Fibroblast of lung (primary cell): Measurements from ENCODE around the gene LRRC17. TPM values are rescaled to one million over a fixed set of nuclear protein-coding genes. Genes with fewer than 3 reads are reported as not detected.

ENCODE experiments used
- DNase-seq, 2 donors: peaks; one replicate each; pipeline versions ENCODE4 v3.0.0 to v3.0.0-alpha.2; 2010; ENCODE audit warnings: low read depth in 2 of 2
- H2AFZ ChIP-seq: 2 replicates; pipeline ENCODE4 v1.5.1; 2012; ENCODE audit warnings: low read length, control low read depth, inconsistent platforms
- H3K27ac ChIP-seq: 2 replicates; pipeline ENCODE4 v1.5.1; 2011; ENCODE audit warnings: low read length, control low read depth; ENCODE audit not compliant: insufficient read depth
- H3K27me3 ChIP-seq: 2 replicates; pipeline ENCODE4 v1.5.1; 2011; ENCODE audit warnings: mild to moderate bottlenecking, low read length; ENCODE audit not compliant: control insufficient read depth, insufficient read depth
- H3K36me3 ChIP-seq: 2 replicates; pipeline ENCODE4 v1.5.1; 2011; ENCODE audit warnings: low read length; ENCODE audit not compliant: control insufficient read depth, insufficient read depth
- H3K4me1 ChIP-seq: 2 replicates; pipeline ENCODE4 v1.5.1; 2011; ENCODE audit warnings: low read length; ENCODE audit not compliant: control insufficient read depth, insufficient read depth; ENCODE audit errors: extremely low read depth
- H3K4me2 ChIP-seq: 2 replicates; pipeline ENCODE4 v1.5.1; 2011; ENCODE audit warnings: low read length, control low read depth; ENCODE audit not compliant: insufficient read depth; ENCODE audit errors: extremely low read depth
- H3K4me3 ChIP-seq, 4 experiments: fragments of 200-600 bp in 1 of 4; sonication (generic) in 1 of 4; replicated peaks in 1 of 4; 2 replicates each; pipeline ENCODE4 v1.5.1; 2011 to 2016; ENCODE audit warnings: low read length in 4 of 4, low read depth in 3 of 4, mild to moderate bottlenecking in 3 of 4, control low read depth in 2 of 4, inconsistent platforms in 1 of 4, mixed read lengths in 1 of 4; ENCODE audit not compliant: insufficient read depth in 1 of 4; ENCODE audit errors: control extremely low read depth in 1 of 4
- H3K79me2 ChIP-seq: 2 replicates; pipeline ENCODE4 v1.5.1; 2012; ENCODE audit warnings: mild to moderate bottlenecking, low read length, inconsistent platforms; ENCODE audit not compliant: control insufficient read depth, insufficient read depth
- H3K9ac ChIP-seq: 2 replicates; pipeline ENCODE4 v1.5.1; 2011; ENCODE audit warnings: mild to moderate bottlenecking, low read length, control low read depth; ENCODE audit not compliant: insufficient read depth
- H3K9me3 ChIP-seq: 2 replicates; pipeline ENCODE4 v1.5.1; 2012; ENCODE audit warnings: low read depth, low read length; ENCODE audit not compliant: control insufficient read depth, insufficient read depth
- H4K20me1 ChIP-seq: 2 replicates; pipeline ENCODE4 v1.5.1; 2011; ENCODE audit warnings: low read length; ENCODE audit not compliant: control insufficient read depth, insufficient read depth; ENCODE audit errors: extremely low read depth
- EZH2 ChIP-seq: IDR thresholded peaks from 2 replicates; pipeline ENCODE4 v1.5.1; 2012; ENCODE audit warnings: low read length, control low read depth, mild to moderate bottlenecking; ENCODE audit errors: missing control alignments
- polyA plus RNA-seq, 2 donors: library from polyadenylated mRNA; depleted of rRNA in 1 of 2; stranded (reverse) in 1 of 2; unstranded in 1 of 2; fragments of >200 nt; gene quantifications; 2 replicates each; pipeline ENCODE4 v1.2.1, GENCODE V29; 2011 to 2012; ENCODE audit warnings: missing spikeins in 1 of 2
- total RNA-seq: library from RNA; depleted of rRNA; stranded (reverse); fragments of >200 nt; gene quantifications from 2 replicates; pipeline ENCODE4 v1.2.1, GENCODE V29; 2014
- TF ChIP-seq, protein P1 (sequence below), 2 donors: IDR thresholded peaks in 1 of 2; conservative IDR thresholded peaks in 1 of 2; 1 replicate in 1 of 2; 2 replicates in 1 of 2; pipeline ENCODE4 v1.5.1; 2011 to 2012; ENCODE audit warnings: low read length in 2 of 2, control low read depth in 1 of 2, inconsistent platforms in 1 of 2, low read depth in 1 of 2, mild to moderate bottlenecking in 1 of 2

LRRC17 gene
- total and polyA plus RNA-seq, 2 donors (not counting 1 experiment from before 2014, with no cell fraction given) = 12.6 to 31.5 TPM

DNA sequence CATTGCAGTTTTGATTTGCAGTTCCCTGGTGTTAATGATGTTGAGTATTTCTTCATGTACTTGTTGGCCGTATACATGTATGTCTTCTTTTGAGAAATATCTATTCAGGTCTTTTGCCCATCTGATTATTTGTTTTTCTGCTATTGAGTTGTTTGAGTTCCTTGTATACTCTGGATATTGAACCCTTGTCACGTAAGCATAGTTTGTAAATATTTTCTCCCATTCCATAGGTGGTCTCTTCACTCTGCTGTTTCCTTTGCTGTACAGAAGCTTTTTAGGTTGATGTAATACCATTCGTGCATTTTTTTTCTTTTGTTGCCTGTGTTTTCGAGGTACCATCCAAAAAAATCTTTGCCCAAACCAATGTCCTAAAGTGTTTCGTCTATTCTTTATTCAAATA is 43.6 kb upstream of the LRRC17 start:
- no peak overlapping the region for H3K4me2 ChIP-seq
- no peak overlapping the region for H3K27ac ChIP-seq
- peaks cover 18% of the 10 kb centered on the region for H3K4me1 ChIP-seq
- H2AFZ ChIP-seq = no peak overlapping the region
- no peaks in the 10 kb centered on the region for H3K79me2 ChIP-seq
- no peaks in the 10 kb centered on the region for H3K9me3 ChIP-seq
- no peak for DNase-seq
- no peak overlapping the region for H3K9ac ChIP-seq
- H3K36me3 ChIP-seq = no peaks in the 10 kb centered on the region
- no peak overlapping the region for H3K4me3 ChIP-seq
- no peak for TF ChIP-seq EZH2
- TF ChIP-seq, protein P1, sequence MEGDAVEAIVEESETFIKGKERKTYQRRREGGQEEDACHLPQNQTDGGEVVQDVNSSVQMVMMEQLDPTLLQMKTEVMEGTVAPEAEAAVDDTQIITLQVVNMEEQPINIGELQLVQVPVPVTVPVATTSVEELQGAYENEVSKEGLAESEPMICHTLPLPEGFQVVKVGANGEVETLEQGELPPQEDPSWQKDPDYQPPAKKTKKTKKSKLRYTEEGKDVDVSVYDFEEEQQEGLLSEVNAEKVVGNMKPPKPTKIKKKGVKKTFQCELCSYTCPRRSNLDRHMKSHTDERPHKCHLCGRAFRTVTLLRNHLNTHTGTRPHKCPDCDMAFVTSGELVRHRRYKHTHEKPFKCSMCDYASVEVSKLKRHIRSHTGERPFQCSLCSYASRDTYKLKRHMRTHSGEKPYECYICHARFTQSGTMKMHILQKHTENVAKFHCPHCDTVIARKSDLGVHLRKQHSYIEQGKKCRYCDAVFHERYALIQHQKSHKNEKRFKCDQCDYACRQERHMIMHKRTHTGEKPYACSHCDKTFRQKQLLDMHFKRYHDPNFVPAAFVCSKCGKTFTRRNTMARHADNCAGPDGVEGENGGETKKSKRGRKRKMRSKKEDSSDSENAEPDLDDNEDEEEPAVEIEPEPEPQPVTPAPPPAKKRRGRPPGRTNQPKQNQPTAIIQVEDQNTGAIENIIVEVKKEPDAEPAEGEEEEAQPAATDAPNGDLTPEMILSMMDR (conservative IDR thresholded peaks at IDR 0.05 in 1 of 2, IDR thresholded peaks at IDR 0.05 in 1 of 2; ENCODE audit: low read depth in 1 of 2, low read length in 2 of 2) = no peak
- H4K20me1 ChIP-seq = no peaks in the 10 kb centered on the region
- H3K27me3 ChIP-seq = no peaks in the 10 kb centered on the region

DNA sequence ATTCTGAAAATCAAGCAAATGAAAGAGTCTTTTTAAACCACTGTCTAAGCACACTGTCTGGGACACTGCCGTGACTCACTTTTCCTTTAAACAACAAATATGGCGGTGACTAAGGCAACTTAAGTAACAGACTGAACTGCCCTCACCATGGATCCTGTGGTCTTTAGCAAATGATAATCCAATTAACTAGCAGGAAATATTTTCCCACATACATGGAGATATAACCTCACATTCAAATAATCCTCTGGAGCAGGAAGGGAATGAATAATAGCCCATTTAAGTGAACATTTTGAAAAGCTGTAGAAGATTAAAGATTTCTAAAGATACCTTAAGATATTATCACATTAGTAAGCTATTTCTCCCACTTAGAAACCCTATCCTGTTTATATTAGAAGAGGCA is 40.3 kb upstream of the LRRC17 start:
- H2AFZ ChIP-seq = no peak overlapping the region
- peaks cover 35% of the 10 kb centered on the region for H3K4me1 ChIP-seq
- H3K9me3 ChIP-seq = no peaks in the 10 kb centered on the region
- TF ChIP-seq, protein P1 (conservative IDR thresholded peaks at IDR 0.05 in 1 of 2, IDR thresholded peaks at IDR 0.05 in 1 of 2; ENCODE audit: low read depth in 1 of 2, low read length in 2 of 2) = no peak
- no peak for TF ChIP-seq EZH2
- DNase-seq = peak; percentile 81 to 100
- H4K20me1 ChIP-seq = no peaks in the 10 kb centered on the region
- no peak overlapping the region for H3K9ac ChIP-seq
- no peaks in the 10 kb centered on the region for H3K79me2 ChIP-seq
- H3K4me2 ChIP-seq = no peak overlapping the region
- peak overlapping the region; percentile 78 for H3K27ac ChIP-seq
- H3K27me3 ChIP-seq = no peaks in the 10 kb centered on the region
- no peak overlapping the region for H3K4me3 ChIP-seq
- no peaks in the 10 kb centered on the region for H3K36me3 ChIP-seq

DNA sequence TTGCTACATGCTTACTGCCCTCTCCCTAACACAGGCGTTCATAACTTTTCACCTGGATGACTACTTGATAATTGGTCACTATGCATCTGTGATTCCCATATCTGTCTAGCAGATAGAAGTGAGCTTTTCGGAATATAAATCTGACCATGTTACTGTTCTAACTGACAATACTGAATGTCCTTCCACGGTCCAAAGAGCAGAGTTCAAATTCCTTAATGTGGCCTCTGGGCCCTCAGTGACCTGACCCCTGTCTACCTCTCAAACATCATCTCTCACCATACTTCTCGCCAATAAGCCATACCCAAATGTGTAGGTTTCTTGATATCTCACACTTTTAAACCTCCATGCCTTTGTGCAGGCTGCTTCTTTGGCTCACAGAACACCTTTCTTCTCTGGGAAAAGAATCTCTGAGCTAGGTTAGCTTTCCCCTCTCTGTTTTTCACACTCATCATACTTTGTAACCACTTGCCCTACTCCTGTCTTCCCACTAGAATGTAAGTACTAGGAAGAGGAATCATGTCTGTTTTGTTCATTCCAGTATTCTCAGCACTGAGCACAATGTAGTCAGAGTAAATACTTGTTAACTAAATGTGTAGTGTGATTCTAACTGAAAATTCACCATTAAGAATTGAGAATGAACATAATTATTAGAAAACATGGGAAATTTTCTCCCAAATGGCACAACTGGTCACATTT is 39.2 kb upstream of the LRRC17 start:
- H3K79me2 ChIP-seq = no peaks in the 10 kb centered on the region
- H3K4me1 ChIP-seq = peaks cover 35% of the 10 kb centered on the region
- no peak overlapping the region for H3K4me3 ChIP-seq
- H4K20me1 ChIP-seq = no peaks in the 10 kb centered on the region
- no peaks in the 10 kb centered on the region for H3K9me3 ChIP-seq
- H3K9ac ChIP-seq = no peak overlapping the region
- no peaks in the 10 kb centered on the region for H3K36me3 ChIP-seq
- H3K4me2 ChIP-seq = no peak overlapping the region
- no peaks in the 10 kb centered on the region for H3K27me3 ChIP-seq
- H3K27ac ChIP-seq = peak overlapping the region; percentile 78
- no peak for DNase-seq
- no peak overlapping the region for H2AFZ ChIP-seq
- TF ChIP-seq, protein P1 (conservative IDR thresholded peaks at IDR 0.05 in 1 of 2, IDR thresholded peaks at IDR 0.05 in 1 of 2; ENCODE audit: low read depth in 1 of 2, low read length in 2 of 2) = no peak
- no peak for TF ChIP-seq EZH2
